Measurements from ENCODE around the gene A1CF. TPM values are rescaled to one million over a fixed set of nuclear protein-coding genes. Genes with fewer than 3 reads are reported as not detected.
"Not testable (repeated sequence)": the region's sequence is repeated elsewhere in the genome, so short reads cannot be mapped to it uniquely, and the experiment has no call there.

Gene A1CF
- polyA plus RNA-seq, 1 experiment: not detected

DNA sequence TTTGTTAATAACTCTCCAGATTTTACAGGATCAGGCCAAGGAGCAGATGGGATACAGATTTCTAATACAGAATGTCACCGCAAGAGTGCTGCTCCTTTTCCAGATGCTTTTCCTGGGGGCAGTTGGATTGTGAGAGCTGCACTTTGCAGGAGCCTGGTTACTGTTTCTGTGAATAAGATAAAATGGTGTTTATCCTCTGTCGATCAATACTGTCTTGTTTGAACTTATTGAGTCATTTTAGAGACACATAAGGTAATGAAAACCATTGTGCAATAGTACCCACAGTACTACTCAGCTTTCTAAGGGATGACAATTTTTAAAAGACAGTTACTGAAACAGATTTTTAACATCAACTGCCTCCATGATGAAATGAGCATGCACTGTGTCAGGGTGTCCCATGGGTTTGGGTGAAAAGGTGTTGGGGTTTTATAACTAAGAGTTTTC, 2.9 kb downstream of the A1CF start:
- CTCF ChIA-PET: no interaction called here
- POLR2A ChIA-PET: no interaction called here
- Histone ChIP-seq H3K36me3 (ENCODE audit: control insufficient read depth, insufficient read depth, low read length) (no peaks in the 10 kb centered on the region), H3K27me3 (ENCODE audit: control insufficient read depth, insufficient read depth, low read length) (no peaks in the 10 kb centered on the region), H3K4me3 (ENCODE audit: low read depth, low read length) (no peak overlapping the region)
- TF ChIP-seq, protein P1, sequence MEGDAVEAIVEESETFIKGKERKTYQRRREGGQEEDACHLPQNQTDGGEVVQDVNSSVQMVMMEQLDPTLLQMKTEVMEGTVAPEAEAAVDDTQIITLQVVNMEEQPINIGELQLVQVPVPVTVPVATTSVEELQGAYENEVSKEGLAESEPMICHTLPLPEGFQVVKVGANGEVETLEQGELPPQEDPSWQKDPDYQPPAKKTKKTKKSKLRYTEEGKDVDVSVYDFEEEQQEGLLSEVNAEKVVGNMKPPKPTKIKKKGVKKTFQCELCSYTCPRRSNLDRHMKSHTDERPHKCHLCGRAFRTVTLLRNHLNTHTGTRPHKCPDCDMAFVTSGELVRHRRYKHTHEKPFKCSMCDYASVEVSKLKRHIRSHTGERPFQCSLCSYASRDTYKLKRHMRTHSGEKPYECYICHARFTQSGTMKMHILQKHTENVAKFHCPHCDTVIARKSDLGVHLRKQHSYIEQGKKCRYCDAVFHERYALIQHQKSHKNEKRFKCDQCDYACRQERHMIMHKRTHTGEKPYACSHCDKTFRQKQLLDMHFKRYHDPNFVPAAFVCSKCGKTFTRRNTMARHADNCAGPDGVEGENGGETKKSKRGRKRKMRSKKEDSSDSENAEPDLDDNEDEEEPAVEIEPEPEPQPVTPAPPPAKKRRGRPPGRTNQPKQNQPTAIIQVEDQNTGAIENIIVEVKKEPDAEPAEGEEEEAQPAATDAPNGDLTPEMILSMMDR (IDR thresholded peaks at IDR 0.05; ENCODE audit: insufficient read depth, low read depth, low read length): no peak
- DNase-seq (ENCODE audit: low read depth): no peak

DNA sequence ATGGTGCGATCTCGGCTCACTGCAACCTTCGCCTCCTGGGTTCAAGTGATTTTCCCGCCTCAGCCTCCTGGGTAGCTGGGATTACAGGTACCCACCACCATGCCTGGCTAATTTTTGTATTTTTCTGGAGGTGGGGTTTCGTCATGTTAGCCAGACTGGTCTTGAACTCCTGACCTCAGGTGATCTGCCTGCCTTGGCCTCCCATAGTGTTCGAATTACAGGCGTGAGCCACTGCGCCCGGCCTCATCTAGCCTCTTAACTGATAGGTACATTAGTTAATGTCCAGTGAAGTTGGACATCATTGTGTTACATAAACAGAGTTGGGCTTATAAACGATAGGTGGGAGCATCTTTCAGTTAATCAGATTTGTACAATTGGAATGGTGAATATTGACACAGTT, 4.4 kb downstream of the A1CF start:
- H3K4me3 ChIP-seq (ENCODE audit: low read depth, low read length); H3K27me3 ChIP-seq (ENCODE audit: control insufficient read depth, insufficient read depth, low read length); CTCF ChIA-PET; DNase-seq (ENCODE audit: low read depth); H3K36me3 ChIP-seq (ENCODE audit: control insufficient read depth, insufficient read depth, low read length); POLR2A ChIA-PET: not testable (repeated sequence)

DNA sequence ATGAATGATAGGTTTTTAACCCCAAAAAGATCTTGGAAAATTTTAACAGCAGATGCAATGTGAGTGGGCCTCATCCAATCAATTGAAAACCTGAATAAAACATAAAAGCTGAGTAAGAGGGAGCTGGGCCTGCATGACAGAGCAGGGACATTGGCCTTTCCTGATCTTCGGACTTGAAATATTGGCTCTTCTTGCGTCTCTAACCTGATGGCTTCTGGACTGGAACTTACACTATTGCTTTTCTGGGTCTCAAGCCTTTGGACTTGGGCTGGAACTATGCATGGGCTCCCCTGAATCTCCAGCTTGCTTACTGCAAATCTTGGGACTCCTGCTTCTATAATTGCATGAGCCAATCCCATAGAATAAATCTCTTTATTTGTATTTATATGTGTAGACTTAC, 9.0 kb downstream of the A1CF start:
- DNase-seq (ENCODE audit: low read depth): no peak
- TF ChIP-seq, protein P1 (IDR thresholded peaks at IDR 0.05; ENCODE audit: insufficient read depth, low read depth, low read length): no peak
- Histone ChIP-seq H3K36me3 (ENCODE audit: control insufficient read depth, insufficient read depth, low read length) (no peaks in the 10 kb centered on the region), H3K27me3 (ENCODE audit: control insufficient read depth, insufficient read depth, low read length) (no peaks in the 10 kb centered on the region; the same call in none of the 2 replicates), H3K4me3 (ENCODE audit: low read depth, low read length) (no peak overlapping the region)
- ChIA-PET CTCF (no interaction called here), POLR2A (no interaction called here)

DNA sequence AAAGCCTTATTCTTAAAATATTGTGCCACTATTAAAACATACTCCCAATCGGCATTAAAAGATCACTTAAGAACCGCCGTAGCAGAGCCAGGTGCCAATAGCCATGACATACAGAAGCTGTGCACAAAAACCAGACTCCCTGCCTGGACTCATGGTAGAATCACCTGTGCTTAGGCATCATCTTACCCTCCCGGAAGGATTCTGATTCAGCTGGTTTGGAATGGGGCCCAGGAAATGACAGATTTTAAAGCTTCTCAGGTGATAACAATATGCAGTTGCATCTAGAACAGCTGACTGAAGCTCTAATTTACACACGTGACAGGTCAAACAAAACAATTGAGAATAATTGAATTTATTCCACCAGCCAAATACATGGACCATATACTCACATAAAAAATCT, 10.7 kb downstream of the A1CF start:
- TF ChIP-seq, protein P1 (IDR thresholded peaks at IDR 0.05; ENCODE audit: insufficient read depth, low read depth, low read length): no peak
- DNase-seq (ENCODE audit: low read depth): no peak

DNA sequence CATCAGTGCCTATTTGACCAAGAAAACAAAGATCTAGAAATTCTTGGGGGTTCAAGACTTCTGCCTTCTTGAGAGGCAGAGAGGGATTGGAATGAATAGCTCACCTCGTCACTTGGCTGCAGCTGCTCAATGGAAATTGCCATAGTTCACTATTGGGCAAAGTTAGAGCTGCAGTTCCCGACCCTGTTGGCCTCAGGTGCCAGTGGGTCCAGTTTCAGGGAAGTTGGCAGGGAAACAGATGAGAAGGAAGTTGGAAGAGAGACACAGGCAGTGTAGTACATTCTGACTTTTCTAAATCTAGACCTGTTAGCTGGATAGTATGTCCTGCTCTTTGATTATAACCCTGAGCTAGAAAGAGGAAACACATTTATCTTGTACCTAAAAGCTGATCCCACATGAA, 19.1 kb downstream of the A1CF start:
- Histone ChIP-seq H3K4me3 (ENCODE audit: low read depth, low read length) (no peak overlapping the region), H3K27me3 (ENCODE audit: control insufficient read depth, insufficient read depth, low read length) (no peaks in the 10 kb centered on the region), H3K36me3 (ENCODE audit: control insufficient read depth, insufficient read depth, low read length) (no peaks in the 10 kb centered on the region)
- ChIA-PET POLR2A (no interaction called here), CTCF (no interaction called here)
- no peak for DNase-seq (ENCODE audit: low read depth)
- TF ChIP-seq, protein P1 (IDR thresholded peaks at IDR 0.05; ENCODE audit: insufficient read depth, low read depth, low read length): no peak

More for the DNA sequence above, 10.7 kb downstream of the A1CF start:
- ChIA-PET POLR2A (no interaction called here), CTCF (no interaction called here)
- Histone ChIP-seq H3K36me3 (ENCODE audit: control insufficient read depth, insufficient read depth, low read length) (no peaks in the 10 kb centered on the region), H3K27me3 (ENCODE audit: control insufficient read depth, insufficient read depth, low read length) (no peaks in the 10 kb centered on the region; the same call in none of the 2 replicates), H3K4me3 (ENCODE audit: low read depth, low read length) (no peak overlapping the region)

DNA sequence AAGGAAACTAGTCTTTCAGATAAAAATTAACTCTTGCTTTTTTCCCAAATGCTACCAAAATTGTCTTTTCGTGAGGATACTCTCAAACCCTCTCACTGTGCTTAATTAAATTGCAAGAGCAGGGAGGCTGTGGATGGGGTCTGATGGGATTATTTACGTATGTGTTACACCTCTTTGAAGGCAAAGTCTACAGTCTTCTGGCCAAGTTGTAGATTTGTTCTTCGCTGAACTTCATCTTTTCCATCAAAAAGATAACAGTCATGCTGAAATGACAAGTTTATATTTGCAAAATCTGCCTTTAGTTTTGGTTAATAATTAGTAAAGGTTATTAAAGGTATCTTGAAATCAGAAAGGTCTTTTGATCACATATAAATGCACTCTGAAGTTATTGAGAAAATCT, 22.7 kb downstream of the A1CF start:
- no peaks in the 10 kb centered on the region for H3K36me3 ChIP-seq (ENCODE audit: control insufficient read depth, insufficient read depth, low read length)
- no peak overlapping the region for H3K4me3 ChIP-seq (ENCODE audit: low read depth, low read length)
- TF ChIP-seq, protein P1 (IDR thresholded peaks at IDR 0.05; ENCODE audit: insufficient read depth, low read depth, low read length): no peak
- no peaks in the 10 kb centered on the region; the same call in 1 of the 2 replicates for H3K27me3 ChIP-seq (ENCODE audit: control insufficient read depth, insufficient read depth, low read length)
- DNase-seq (ENCODE audit: low read depth): no peak
- ChIA-PET CTCF (no interaction called here), POLR2A (no interaction called here)

Data from BJ (cell line).